Testis (tissue), 3 donors: ENCODE data around the gene PLEKHM2. TPM values are rescaled to one million over a fixed set of nuclear protein-coding genes. Genes with fewer than 3 reads are reported as not detected.

ENCODE experiments used
- DNase-seq: peaks from one replicate; pipeline ENCODE4 v3.0.0-alpha.2; 2019
- H3K27ac ChIP-seq, 2 donors: fragments of 200-600 bp; sonication (generic); one replicate each; pipeline ENCODE4 v1.5.1; 2019
- H3K27me3 ChIP-seq: fragments of 200-600 bp; sonication (generic); one replicate; pipeline ENCODE4 v1.5.1; 2019
- H3K36me3 ChIP-seq: fragments of 200-600 bp; sonication (generic); one replicate; pipeline ENCODE4 v1.5.1; 2017; ENCODE audit warnings: low read depth; ENCODE audit errors: missing control alignments
- H3K4me1 ChIP-seq: fragments of 200-600 bp; sonication (generic); one replicate; pipeline ENCODE4 v1.5.1; 2019
- H3K4me3 ChIP-seq, 2 donors: fragments of 200-600 bp; sonication (generic); one replicate each; pipeline ENCODE4 v1.5.1; 2017 to 2019
- H3K9me3 ChIP-seq: fragments of 200-600 bp; sonication (generic); one replicate; pipeline ENCODE4 v1.5.1; 2017
- POLR2A ChIP-seq: fragments of 450-650 bp; IDR thresholded peaks from one replicate; pipeline ENCODE4 v1.6.1; 2017; ENCODE audit warnings: antibody characterized with exemption, mild to moderate bottlenecking, moderate library complexity
- WGBS, 2 donors: methylation state at CpG; one replicate each; pipeline ENCODE4 v1.1.5; 2018; 5-methylcytosine and 5-hydroxymethylcytosine counted together
- intact Hi-C: fragments of 100-400 bp; cut with DNase I; formaldehyde crosslinking; loops from one replicate; pipeline ENCODE4 v1.15.1; 2023; ENCODE audit warnings: low total_unique reads
- polyA plus RNA-seq: library from polyadenylated mRNA; stranded (reverse); fragments of 350-450 nt; fragmentation: Illumina TruSeq; extraction: RNeasy Lipid Tissue Mini Kit (QIAGEN cat#74804); gene quantifications from one replicate; pipeline ENCODE4 v1.2.3, GENCODE V29; 2014; ENCODE audit warnings: low read depth, low replicate concordance; ENCODE audit not compliant: insufficient read depth
- total RNA-seq, 2 donors: library from RNA; depleted of rRNA; stranded (reverse); fragments of >200 nt; gene quantifications; one replicate each; pipeline ENCODE4 v1.2.3, GENCODE V29; 2016
- TF ChIP-seq, protein P1 (sequence below), 3 experiments: fragments of 450-650 bp in 2 of 3; fragments of 200-600 bp in 1 of 3; sonication (generic) in 1 of 3; IDR thresholded peaks; one replicate each; pipeline ENCODE4 v1.5.1; 2016 to 2019; ENCODE audit warnings: antibody characterized with exemption in 3 of 3, mild to moderate bottlenecking in 2 of 3, moderate library complexity in 1 of 3

Gene PLEKHM2
- total and polyA plus RNA-seq, 3 donors from 2014 or later = 61.9 to 98.4 (median 70.2) TPM

- Histone ChIP-seq H3K27me3 (no peaks in the 10 kb centered on the region), H3K27ac (no peak overlapping the region), H3K9me3 (no peaks in the 10 kb centered on the region), H3K4me1 (peaks cover under 1% of the 10 kb centered on the region), H3K36me3 (no peaks in the 10 kb centered on the region), H3K4me3 (no peak overlapping the region)
- no peak for DNase-seq
- TF ChIP-seq POLR2A = no peak
- TF ChIP-seq, protein P1, sequence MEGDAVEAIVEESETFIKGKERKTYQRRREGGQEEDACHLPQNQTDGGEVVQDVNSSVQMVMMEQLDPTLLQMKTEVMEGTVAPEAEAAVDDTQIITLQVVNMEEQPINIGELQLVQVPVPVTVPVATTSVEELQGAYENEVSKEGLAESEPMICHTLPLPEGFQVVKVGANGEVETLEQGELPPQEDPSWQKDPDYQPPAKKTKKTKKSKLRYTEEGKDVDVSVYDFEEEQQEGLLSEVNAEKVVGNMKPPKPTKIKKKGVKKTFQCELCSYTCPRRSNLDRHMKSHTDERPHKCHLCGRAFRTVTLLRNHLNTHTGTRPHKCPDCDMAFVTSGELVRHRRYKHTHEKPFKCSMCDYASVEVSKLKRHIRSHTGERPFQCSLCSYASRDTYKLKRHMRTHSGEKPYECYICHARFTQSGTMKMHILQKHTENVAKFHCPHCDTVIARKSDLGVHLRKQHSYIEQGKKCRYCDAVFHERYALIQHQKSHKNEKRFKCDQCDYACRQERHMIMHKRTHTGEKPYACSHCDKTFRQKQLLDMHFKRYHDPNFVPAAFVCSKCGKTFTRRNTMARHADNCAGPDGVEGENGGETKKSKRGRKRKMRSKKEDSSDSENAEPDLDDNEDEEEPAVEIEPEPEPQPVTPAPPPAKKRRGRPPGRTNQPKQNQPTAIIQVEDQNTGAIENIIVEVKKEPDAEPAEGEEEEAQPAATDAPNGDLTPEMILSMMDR (IDR thresholded peaks at IDR 0.05) = no peak
- WGBS, 2 donors = 96% methylated on average over 16 of the region's 16 CpGs; no CpG with 5 or more reads in 1 of the 2 donors
- intact Hi-C loops = no loop called here
Observed at GRCh38 chr1:15730936-15731335, 46.8 kb downstream of the PLEKHM2 start.

GRCh38 chr1:15731735-15732685 is 47.9 kb downstream of the PLEKHM2 start:
- no peaks in the 10 kb centered on the region for H3K36me3 ChIP-seq
- no peaks in the 10 kb centered on the region for H3K27me3 ChIP-seq
- intact Hi-C loops = no loop called here
- no peak overlapping the region for H3K27ac ChIP-seq
- H3K9me3 ChIP-seq = no peaks in the 10 kb centered on the region
- WGBS, 2 donors = 90 to 93% methylated on average over 2 to 39 of the region's 39 CpGs
- no peak for DNase-seq
- no peaks in the 10 kb centered on the region for H3K4me1 ChIP-seq
- TF ChIP-seq POLR2A = no peak
- TF ChIP-seq, protein P1 (IDR thresholded peaks at IDR 0.05) = no peak
- H3K4me3 ChIP-seq = no peak overlapping the region

- Histone ChIP-seq H3K36me3 (no peaks in the 10 kb centered on the region), H3K4me3 (no peak overlapping the region), H3K9me3 (no peaks in the 10 kb centered on the region), H3K27me3 (no peaks in the 10 kb centered on the region), H3K4me1 (no peaks in the 10 kb centered on the region), H3K27ac (no peak overlapping the region)
- TF ChIP-seq, protein P1 (IDR thresholded peaks at IDR 0.05) = no peak
- no peak for TF ChIP-seq POLR2A
- 58 to 79% methylated on average over 2 to 7 of the region's 7 CpGs for WGBS, 2 donors
- no peak for DNase-seq
- intact Hi-C loops = no loop called here
Observed at GRCh38 chr1:15732686-15733081, 48.6 kb downstream of the PLEKHM2 start.

DNA sequence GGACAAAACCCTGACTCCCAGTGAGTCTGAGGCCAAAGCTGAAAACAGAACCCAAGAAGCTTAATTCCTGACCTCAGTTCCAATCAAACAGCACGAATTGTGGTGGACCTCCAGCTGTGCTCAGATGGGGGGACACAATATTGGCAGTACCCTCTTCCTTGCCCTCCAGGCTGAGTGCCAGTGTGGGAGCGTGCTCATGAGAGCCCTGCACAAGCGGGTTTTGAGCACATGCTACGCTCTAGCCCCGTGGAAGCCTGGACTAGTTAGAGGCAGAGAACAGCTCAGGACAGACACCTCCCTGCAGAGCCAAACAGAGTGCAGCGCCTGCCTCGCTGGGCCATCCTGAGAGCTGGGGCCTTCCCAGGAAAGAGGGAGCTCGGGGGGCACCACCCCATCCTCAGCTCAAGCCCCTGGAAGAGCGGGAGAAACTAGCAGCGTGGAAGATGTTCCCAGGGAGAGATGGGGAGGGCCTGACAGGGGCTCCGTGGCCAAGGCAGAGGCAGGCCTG is 49.2 kb downstream of the PLEKHM2 start:
- no peak for DNase-seq
- H3K36me3 ChIP-seq = no peaks in the 10 kb centered on the region
- intact Hi-C loops = no loop called here
- 71 to 86% methylated on average over 2 to 11 of the region's 11 CpGs for WGBS, 2 donors
- H3K27me3 ChIP-seq = no peaks in the 10 kb centered on the region
- no peak overlapping the region for H3K4me3 ChIP-seq
- no peak overlapping the region for H3K27ac ChIP-seq
- no peak for TF ChIP-seq POLR2A
- TF ChIP-seq, protein P1 (IDR thresholded peaks at IDR 0.05) = no peak
- no peaks in the 10 kb centered on the region for H3K4me1 ChIP-seq
- H3K9me3 ChIP-seq = no peaks in the 10 kb centered on the region
